A549 (cell line): ENCODE results near the gene MAP4K4. TPM values are rescaled to one million over a fixed set of nuclear protein-coding genes. Genes with fewer than 3 reads are reported as not detected.

Experiments used
- ATAC-seq, 2 experiments: fragments of 200-7000 bp in 1 of 2; fragments of >200 bp in 1 of 2; cut with Nextera tagmentation in 1 of 2; cut with Tn5 transposase in 1 of 2; 3 replicates each; pipeline versions ENCODE4 v1.8.0 to v1.9.1; 2018 to 2020; ENCODE audit warnings: mild to moderate bottlenecking in 1 of 2, moderate library complexity in 1 of 2
- CTCF ChIA-PET: fragments of 300-600 bp; sonication (Branson Sonifier 250); formaldehyde crosslinking; extraction: SDS; loops from one replicate; lab custom pipeline; 2021; ENCODE audit warnings: antibody characterized with exemption, inconsistent platforms; lab: Yijun Ruan, JAX
- POLR2A ChIA-PET: fragments of 350-600 bp; formaldehyde crosslinking; extraction: SDS; loops from one replicate; lab custom pipeline; 2021; ENCODE audit warnings: antibody characterized with exemption, inconsistent platforms; lab: Yijun Ruan, JAX
- DNase-seq, 2 experiments: peaks; one replicate each; pipeline versions ENCODE4 v3.0.0 to v3.0.0-alpha.2; 2011 to 2016; ENCODE audit warnings: low read depth in 1 of 2, low spot score in 1 of 2
- FAIRE-seq: peaks from 2 replicates; lab custom pipeline; 2011; peaks lifted over from hg19 to GRCh38; lab: Jason Lieb, UNC
- H3K27ac ChIP-seq, 2 experiments: fragments of >200 bp; sonication (Bioruptor Twin); formaldehyde crosslinking; 3 replicates each; pipeline ENCODE4 v1.5.1; 2016 to 2017
- H3K4me1 ChIP-seq: fragments of >200 bp; sonication (Bioruptor Twin); formaldehyde crosslinking; 3 replicates; pipeline ENCODE4 v1.6.1; 2016
- H3K4me2 ChIP-seq: fragments of >200 bp; sonication (Bioruptor Twin); formaldehyde crosslinking; 3 replicates; pipeline ENCODE4 v1.6.1; 2016
- H3K4me3 ChIP-seq: fragments of >200 bp; sonication (Bioruptor Twin); formaldehyde crosslinking; 3 replicates; pipeline ENCODE4 v1.5.1; 2016
- H3K9me3 ChIP-seq: fragments of >200 bp; sonication (Bioruptor Twin); formaldehyde crosslinking; 3 replicates; pipeline ENCODE4 v1.6.1; 2016
- ATOH8 ChIP-seq: fragments of 250-450 bp; sonication (Bioruptor Pico); IDR thresholded peaks from 2 replicates; pipeline ENCODE4 v1.5.0; 2020; ENCODE audit warnings: low read depth, mild to moderate bottlenecking, moderate library complexity
- CBX8 ChIP-seq: fragments of 200-600 bp; sonication (generic); IDR thresholded peaks from 2 replicates; pipeline ENCODE4 v1.6.1; 2016
- EHF ChIP-seq: fragments of 250-450 bp; sonication (Bioruptor Pico); IDR thresholded peaks from 2 replicates; pipeline ENCODE4 v1.5.0; 2020; ENCODE audit warnings: mild to moderate bottlenecking
- EHMT2 ChIP-seq: fragments of 200-600 bp; sonication (generic); IDR thresholded peaks from 2 replicates; pipeline ENCODE4 v1.6.1; 2016; ENCODE audit warnings: antibody characterized with exemption, low read depth, mild to moderate bottlenecking, moderate library complexity
- ELK1 ChIP-seq: fragments of 150-350 bp; IDR thresholded peaks from 2 replicates; pipeline ENCODE4 v1.6.1; 2014; ENCODE audit warnings: low read depth, mild to moderate bottlenecking, low read length
- EP300 ChIP-seq, 2 experiments: fragments of >200 bp; sonication (Bioruptor Twin); formaldehyde crosslinking; IDR thresholded peaks; 2 replicates in 1 of 2; 3 replicates in 1 of 2; pipeline ENCODE4 v1.6.1; 2016 to 2017
- ESRRA ChIP-seq: fragments of 150-350 bp; IDR thresholded peaks from 2 replicates; pipeline ENCODE4 v1.6.1; 2014; ENCODE audit warnings: mild to moderate bottlenecking, low read length, borderline replicate concordance
- FOSL2 ChIP-seq, 2 experiments: fragments of 450-650 bp in 1 of 2; fragments of >200 bp in 1 of 2; sonication (Bioruptor Twin) in 1 of 2; formaldehyde crosslinking; IDR thresholded peaks; 2 replicates each; pipeline versions ENCODE4 v1.5.0 to v1.6.1; 2016 to 2020; ENCODE audit warnings: mild to moderate bottlenecking in 1 of 2, moderate library complexity in 1 of 2
- HMGXB4 ChIP-seq: fragments of 250-450 bp; sonication (Bioruptor Pico); IDR thresholded peaks from 2 replicates; pipeline ENCODE4 v1.5.0; 2021; ENCODE audit warnings: mild to moderate bottlenecking, moderate library complexity, borderline replicate concordance
- JUNB ChIP-seq: fragments of >200 bp; sonication (Bioruptor Twin); formaldehyde crosslinking; IDR thresholded peaks from 2 replicates; pipeline ENCODE4 v1.6.1; 2016
- MAX ChIP-seq: IDR thresholded peaks from 2 replicates; pipeline ENCODE4 v1.6.1; 2012
- NFE2L2 ChIP-seq: fragments of 150-350 bp; conservative IDR thresholded peaks from 2 replicates; pipeline ENCODE4 v1.6.1; 2014; ENCODE audit warnings: low read length
- NR3C1 ChIP-seq: fragments of >200 bp; sonication (Bioruptor Twin); formaldehyde crosslinking; IDR thresholded peaks from 3 replicates; pipeline ENCODE4 v1.6.1; 2017
- PBX3 ChIP-seq: IDR thresholded peaks from 2 replicates; pipeline ENCODE4 v1.6.1; 2012
- RCOR1 ChIP-seq: fragments of 150-350 bp; IDR thresholded peaks from 2 replicates; pipeline ENCODE4 v1.6.1; 2014; ENCODE audit warnings: antibody characterized with exemption, low read length, low read depth
- RFX5 ChIP-seq: fragments of 450-650 bp; IDR thresholded peaks from 2 replicates; pipeline ENCODE4 v1.7.1; 2014; ENCODE audit warnings: antibody characterized with exemption, mild to moderate bottlenecking, moderate library complexity
- SREBF2 ChIP-seq: fragments of 450-650 bp; IDR thresholded peaks from 2 replicates; pipeline ENCODE4 v1.6.1; 2014; ENCODE audit warnings: mild to moderate bottlenecking, moderate library complexity
- USF2 ChIP-seq: fragments of 450-650 bp; IDR thresholded peaks from 2 replicates; pipeline ENCODE4 v1.6.1; 2014; ENCODE audit warnings: antibody characterized with exemption
- WGBS: methylation state at CpG from one replicate; pipeline ENCODE4 v1.1.6; 2017; ENCODE audit errors: missing lambda C conversion rate; 5-methylcytosine and 5-hydroxymethylcytosine counted together
- polyA plus RNA-seq, 4 experiments: library from polyadenylated mRNA; depleted of rRNA in 3 of 4; stranded (reverse); fragments of >200 nt; fragmentation: RNase III in 1 of 4; extraction: RNeasy Plus Mini Kit Qiagen cat#74134 plus additional on column Dnase treatment in 1 of 4; gene quantifications; 2 replicates in 3 of 4; 3 replicates in 1 of 4; pipeline ENCODE4 v1.2.3, GENCODE V29; 2011 to 2017

The MAP4K4 gene
- polyA plus RNA-seq, 2 of the 4 experiments (the other 2 are of a cell fraction), result 61.9 to 82.2 TPM

- FAIRE-seq, result no peak
- Histone ChIP-seq H3K4me3 (no peak overlapping the region), H3K4me1 (no peaks in the 10 kb centered on the region), H3K27ac (no peak overlapping the region), H3K4me2 (no peak overlapping the region), H3K9me3 (peaks cover 15% of the 10 kb centered on the region; the same call in 2 of the 3 replicates)
- no peak for DNase-seq
- TF ChIP-seq JUNB (no peak), ELK1 (no peak)
- ChIA-PET CTCF (interaction anchor here (0.6 to 0.7 kb wide), 2 partner anchors 10 to 548 kb away, joined by 3 to 7 read pairs; no protein-coding TSS in a partner anchor), POLR2A (no interaction called here)
- ATAC-seq, result no peak
- 1% methylated on average over 2 of the region's 2 CpGs for WGBS
Observed at GRCh38 chr2:101672047-101672446, 25.5 kb upstream of the MAP4K4 start.

GRCh38 chr2:101673920-101674319, 23.6 kb upstream of the MAP4K4 start:
- FAIRE-seq (no peak), DNase-seq (no peak), ATAC-seq (no peak)
- ChIA-PET POLR2A (no interaction called here), CTCF (no interaction called here)
- H3K9me3 ChIP-seq, result peaks cover 16% of the 10 kb centered on the region; the same call in 2 of the 3 replicates
- no peak overlapping the region for H3K27ac ChIP-seq
- TF ChIP-seq HMGXB4 (CRISPR knock-in tag) (no peak), CBX8 (no peak), ATOH8 (CRISPR knock-in tag) (no peak), EHF (CRISPR knock-in tag) (no peak)
- no peak overlapping the region for H3K4me3 ChIP-seq
- no peak overlapping the region for H3K4me2 ChIP-seq
- 95% methylated on average over 5 of the region's 5 CpGs for WGBS
- no peaks in the 10 kb centered on the region for H3K4me1 ChIP-seq

- DNase-seq (no peak), FAIRE-seq (no peak), ATAC-seq (no peak)
- CTCF ChIA-PET, result no interaction called here
- POLR2A ChIA-PET, result no interaction called here
- Histone ChIP-seq H3K27ac (no peak overlapping the region), H3K4me1 (no peaks in the 10 kb centered on the region), H3K9me3 (peaks cover 15% of the 10 kb centered on the region; the same call in 2 of the 3 replicates), H3K4me2 (no peak overlapping the region), H3K4me3 (no peak overlapping the region)
- TF ChIP-seq SREBF2, result no peak
- no peak for TF ChIP-seq MAX
- no peak for TF ChIP-seq NR3C1
- no peak for TF ChIP-seq PBX3
- TF ChIP-seq RCOR1, result no peak
- no peak for TF ChIP-seq FOSL2 (IDR thresholded peaks at IDR 0.05)
- no peak for TF ChIP-seq FOSL2 (CRISPR knock-in tag; IDR thresholded peaks at IDR 0.05)
- no peak for TF ChIP-seq RFX5
- no peak for TF ChIP-seq EP300 (IDR thresholded peaks at IDR 0.05)
- no peak for TF ChIP-seq EHMT2
- TF ChIP-seq ESRRA, result no peak
- no peak for TF ChIP-seq NFE2L2
- no peak for TF ChIP-seq USF2
- WGBS, result 61% methylated on average over 2 of the region's 2 CpGs
Observed at GRCh38 chr2:101675512-101675911, 22.0 kb upstream of the MAP4K4 start.
